ENCODE results near the gene FLOT1.

The FLOT1 gene

GRCh38 chr6:30749554-30750378, 7.3 kb upstream of the FLOT1 start:
- Histone ChIP-seq H3K27ac (peak overlapping the region in 1 of 2 donors; percentile 6), H3K4me3 (no peak overlapping the region)
- TF ChIP-seq, protein P1, sequence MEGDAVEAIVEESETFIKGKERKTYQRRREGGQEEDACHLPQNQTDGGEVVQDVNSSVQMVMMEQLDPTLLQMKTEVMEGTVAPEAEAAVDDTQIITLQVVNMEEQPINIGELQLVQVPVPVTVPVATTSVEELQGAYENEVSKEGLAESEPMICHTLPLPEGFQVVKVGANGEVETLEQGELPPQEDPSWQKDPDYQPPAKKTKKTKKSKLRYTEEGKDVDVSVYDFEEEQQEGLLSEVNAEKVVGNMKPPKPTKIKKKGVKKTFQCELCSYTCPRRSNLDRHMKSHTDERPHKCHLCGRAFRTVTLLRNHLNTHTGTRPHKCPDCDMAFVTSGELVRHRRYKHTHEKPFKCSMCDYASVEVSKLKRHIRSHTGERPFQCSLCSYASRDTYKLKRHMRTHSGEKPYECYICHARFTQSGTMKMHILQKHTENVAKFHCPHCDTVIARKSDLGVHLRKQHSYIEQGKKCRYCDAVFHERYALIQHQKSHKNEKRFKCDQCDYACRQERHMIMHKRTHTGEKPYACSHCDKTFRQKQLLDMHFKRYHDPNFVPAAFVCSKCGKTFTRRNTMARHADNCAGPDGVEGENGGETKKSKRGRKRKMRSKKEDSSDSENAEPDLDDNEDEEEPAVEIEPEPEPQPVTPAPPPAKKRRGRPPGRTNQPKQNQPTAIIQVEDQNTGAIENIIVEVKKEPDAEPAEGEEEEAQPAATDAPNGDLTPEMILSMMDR (IDR thresholded peaks at IDR 0.05) = no peak
- no peak for DNase-seq (ENCODE audit: low spot score)

GRCh38 chr6:30748851-30749540, 6.5 kb upstream of the FLOT1 start:
- Histone ChIP-seq H3K27ac (peak overlapping the region; percentile 0 to 2), H3K4me3 (no peak overlapping the region)
- TF ChIP-seq, protein P1 (IDR thresholded peaks at IDR 0.05) = no peak
- DNase-seq (ENCODE audit: low spot score) = no peak

DNA sequence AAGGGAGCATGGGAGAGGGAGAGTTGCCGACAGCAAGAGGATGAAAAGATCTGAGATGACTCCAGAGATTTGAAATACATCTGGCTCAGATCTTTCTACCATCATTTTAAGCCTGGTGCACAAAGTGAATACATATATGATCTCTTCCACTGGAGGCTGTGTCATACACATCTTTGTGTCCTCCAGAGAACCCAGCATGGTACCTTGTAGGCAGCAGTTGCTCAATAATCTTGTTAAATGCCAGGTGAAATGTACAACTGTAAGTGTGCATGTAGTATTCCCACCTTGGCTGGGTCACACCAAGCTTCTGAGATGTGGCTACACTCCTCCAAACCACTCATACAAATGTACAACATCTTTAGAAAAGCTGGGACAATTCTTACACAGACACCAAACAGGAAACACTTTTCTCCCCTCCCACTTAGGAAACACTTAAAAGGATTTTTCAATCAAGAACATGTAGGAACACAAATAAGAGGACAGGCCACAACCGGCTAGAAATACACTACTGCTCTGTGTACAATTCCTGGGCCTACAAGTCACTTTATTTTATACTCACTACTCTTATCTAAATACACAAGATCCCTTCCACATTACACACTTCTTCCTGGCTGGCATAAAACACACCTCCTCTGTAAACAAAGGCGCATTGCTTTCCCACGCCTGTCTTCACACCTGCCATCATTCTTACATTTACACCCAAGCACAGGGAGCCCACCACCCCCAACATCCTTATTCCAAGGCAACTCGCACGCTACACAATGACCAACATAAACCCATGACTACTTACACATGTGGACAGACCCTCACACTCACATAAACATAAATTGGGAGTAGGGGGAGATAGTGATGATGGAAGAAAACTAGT, 5.6 kb upstream of the FLOT1 start:
- H3K4me3 ChIP-seq = no peak overlapping the region
- DNase-seq (ENCODE audit: low spot score) = no peak
- H3K27ac ChIP-seq = peak overlapping the region; percentile 0 to 5
- TF ChIP-seq, protein P1 (IDR thresholded peaks at IDR 0.05) = no peak

GRCh38 chr6:30747300-30747687, 4.8 kb upstream of the FLOT1 start:
- no peak for DNase-seq (ENCODE audit: low spot score)
- Histone ChIP-seq H3K4me3 (no peak overlapping the region), H3K27ac (no peak overlapping the region)
- TF ChIP-seq, protein P1 (IDR thresholded peaks at IDR 0.05) = no peak

DNA sequence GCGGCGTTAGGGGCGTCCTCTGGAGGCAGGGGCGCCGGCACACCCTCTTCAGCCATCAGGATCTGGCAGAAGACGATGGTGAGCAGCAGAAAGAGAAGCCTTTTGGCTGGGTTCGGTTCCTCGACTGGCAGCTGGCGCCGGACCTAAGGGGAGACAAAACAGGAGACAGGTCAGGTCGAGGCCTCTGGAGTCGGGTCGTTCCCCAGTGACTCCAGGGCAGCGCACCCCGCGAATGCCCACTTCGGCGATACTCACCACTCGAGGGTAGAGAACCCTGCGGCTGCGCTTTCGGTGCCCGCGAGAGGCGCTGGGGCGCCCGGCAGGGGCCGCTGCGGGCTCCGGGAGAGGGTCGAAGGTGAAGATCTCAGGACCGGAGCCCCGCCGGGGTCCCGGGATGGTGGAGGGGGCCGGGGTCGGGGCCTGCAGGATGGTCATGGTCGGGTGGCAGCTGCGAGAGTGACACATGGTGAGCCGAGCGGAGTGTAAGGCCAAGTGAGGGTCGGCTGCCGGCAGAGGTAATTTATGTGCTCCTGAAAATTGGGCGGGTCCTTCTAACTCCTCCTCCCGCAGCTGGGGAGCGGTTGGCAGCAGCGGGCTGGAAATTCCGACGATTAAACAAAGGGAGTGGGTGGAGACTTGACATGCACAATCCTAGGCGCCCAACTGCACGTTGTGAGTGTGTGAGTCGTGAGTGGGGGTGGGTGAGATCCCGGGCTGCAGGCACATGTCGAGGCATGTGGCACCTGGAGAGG, 1.7 kb upstream of the FLOT1 start, which contains the start of gene IER3:
IER3 (minus strand) TSS at position 494 of the 752 bp plus-strand sequence; CDS start at position 465, 29 bp downstream.
- peak; percentile 91 for DNase-seq (ENCODE audit: low spot score)
- H3K27ac ChIP-seq = peak within 1 kb of the TSS; percentile 98 to 99
- TF ChIP-seq, protein P1 (IDR thresholded peaks at IDR 0.05) = peak; percentile 66
- peak within 1 kb of the TSS; percentile 93 for H3K4me3 ChIP-seq
